CD4-positive, alpha-beta T cell treated with Interleukin-1 beta for 1 hour (primary cell): ENCODE data around the gene DGKA.

Source experiments
- DNase-seq, 2 donors: peaks; one replicate each; pipeline ENCODE4 v3.0.0-alpha.2; 2020 to 2022

DGKA gene

DNA sequence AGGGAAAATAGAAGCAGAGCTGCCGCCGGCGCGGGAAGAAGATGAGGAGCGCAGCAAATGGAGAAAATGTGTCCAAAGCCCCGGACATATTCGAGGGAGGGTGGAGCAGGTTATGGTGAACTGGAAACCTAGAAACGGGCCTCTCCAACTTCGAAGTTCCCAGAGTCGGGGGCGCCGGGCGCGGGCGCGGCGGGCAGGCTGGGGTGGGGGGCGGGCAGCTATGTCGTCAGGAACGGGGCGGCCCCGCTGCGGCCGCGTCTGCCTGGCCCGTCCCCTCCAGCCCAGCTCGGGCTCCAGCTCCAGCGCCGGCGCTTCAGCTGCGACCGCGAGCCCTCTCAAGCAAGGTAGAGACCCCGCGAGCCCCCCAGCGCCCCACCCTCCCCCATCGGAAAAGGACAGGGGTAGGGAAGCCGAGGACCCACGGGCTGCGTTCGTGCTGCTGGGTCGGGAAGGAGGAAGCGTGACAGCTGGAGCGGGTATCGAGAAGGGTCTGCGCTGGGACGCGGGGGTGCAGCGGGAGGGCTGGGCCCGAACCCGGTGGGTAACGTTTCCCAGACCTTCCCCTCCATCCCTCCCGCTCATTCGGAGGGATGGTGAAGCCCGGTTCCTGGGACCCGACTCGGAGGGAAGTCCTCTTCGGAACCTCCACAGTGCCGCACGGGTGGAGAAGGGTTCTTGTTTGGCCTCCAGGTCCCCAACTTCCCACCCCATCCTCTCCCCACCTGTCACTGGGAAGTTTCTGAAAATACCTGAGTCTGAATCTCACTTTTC is 1.0 kb downstream of the DGKA start:
- peak; percentile 27 to 44 for DNase-seq

DNA sequence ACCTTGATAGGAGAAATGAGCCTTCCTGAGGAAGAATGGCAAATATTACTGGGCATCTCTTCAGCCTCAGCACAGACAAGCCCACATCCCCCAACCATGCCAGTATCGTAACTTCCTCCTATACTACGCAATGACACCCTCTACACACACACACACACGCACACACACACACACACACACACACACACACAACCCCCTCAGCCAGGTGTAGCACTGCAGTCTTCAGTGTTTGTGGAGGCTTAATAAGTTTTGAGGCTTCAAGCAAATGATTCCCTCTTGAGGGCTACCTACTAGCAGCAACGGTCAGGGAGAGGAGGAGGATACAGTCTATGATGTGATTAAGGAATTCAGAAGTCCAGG is 1.6 kb downstream of the DGKA start:
- peak; percentile 75 for DNase-seq

DNA sequence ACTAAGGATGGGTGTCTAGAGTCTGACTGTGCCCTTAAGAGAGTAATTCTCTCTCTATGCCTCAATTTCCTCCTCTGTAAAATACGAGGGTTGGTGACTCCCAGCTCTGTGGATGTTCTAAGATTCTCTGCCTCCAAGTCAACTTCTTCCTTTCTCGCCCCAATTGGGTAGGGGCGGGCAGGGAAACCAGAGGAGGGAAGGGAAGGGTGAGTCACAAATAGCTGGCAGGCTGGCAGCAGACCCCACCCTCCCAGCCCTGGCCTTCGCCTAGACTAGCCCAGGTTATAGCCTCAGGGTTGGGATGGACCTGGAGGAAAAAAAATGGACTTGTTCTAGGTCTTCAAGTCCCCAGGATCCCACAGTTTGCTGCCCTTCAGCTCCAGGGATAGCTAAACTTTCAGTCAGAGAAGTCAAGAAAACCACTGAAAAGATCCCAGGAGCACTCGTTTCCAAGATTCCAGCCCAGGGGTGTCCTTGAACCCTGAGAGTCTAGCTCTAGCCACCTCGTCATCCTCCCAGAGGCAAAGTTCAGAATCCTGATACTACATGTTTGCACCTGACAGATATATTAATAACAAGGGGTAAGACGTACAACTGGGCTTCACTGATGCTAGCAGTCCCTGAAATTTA is 2.3 kb downstream of the DGKA start:
- DNase-seq, result peak in 1 of 2 donors; percentile 46

DNA sequence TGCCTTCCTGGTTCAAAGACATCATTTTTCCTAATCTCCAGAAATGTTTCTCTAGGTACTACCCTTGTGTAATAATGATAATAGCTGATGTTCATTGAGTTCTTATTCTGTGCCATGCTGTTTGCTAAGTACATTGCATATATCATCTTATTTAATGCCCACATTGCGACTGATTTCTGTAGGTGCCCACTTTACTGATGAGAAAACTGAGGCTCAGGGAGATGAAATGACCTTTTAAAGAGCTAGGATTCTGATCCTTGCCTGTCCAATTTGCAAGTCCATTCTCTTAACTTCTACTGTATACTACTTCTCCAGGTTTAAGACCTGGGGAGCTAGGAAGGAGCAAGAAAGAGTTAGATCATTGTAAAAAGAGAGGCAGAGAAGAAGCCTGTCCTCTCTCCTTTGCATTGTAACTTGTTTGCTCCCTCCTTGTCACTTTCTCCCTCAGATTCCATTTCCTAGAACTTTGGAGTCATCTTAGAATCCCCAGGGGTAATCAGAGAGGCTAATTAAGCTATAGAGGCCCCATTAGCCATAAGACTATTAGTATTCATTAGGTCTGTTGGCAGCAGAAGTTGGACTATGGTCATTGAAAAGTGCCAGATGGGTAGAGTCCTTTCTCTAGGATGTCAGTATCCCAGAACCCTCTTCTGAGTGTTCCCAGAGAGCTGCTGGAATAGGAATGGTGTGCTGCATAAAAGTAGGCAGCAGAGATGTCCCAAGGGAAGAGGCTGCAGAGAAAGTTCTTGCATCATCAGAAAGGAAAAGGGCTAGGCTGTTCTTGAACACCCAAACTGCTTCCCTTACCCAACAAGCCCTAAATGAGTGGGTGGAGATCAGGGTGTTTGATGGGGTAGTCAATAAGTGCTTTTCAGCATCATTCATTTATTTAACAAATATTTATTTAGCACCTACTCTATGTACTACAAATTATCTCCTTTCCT is 3.1 kb downstream of the DGKA start:
- no peak for DNase-seq

DNA sequence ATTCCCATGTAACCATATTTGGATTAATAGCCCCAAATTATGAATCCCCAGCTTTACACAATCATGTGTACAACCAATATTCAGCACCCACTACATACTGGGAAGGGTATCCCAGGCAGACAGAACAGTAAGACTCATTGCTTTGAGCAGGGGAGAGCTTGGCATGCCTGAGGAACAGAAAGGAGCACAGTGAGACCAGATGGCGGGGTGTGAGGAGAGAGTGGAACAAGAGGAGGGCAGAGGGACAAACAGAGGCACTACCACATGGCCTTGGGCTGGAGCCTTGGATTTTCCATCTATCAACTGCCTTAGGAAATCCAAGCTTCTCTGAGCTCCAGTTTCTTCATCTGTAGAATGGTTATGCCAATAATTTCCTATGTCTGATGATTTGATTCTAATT is 3.8 kb downstream of the DGKA start:
- no peak for DNase-seq

DNA sequence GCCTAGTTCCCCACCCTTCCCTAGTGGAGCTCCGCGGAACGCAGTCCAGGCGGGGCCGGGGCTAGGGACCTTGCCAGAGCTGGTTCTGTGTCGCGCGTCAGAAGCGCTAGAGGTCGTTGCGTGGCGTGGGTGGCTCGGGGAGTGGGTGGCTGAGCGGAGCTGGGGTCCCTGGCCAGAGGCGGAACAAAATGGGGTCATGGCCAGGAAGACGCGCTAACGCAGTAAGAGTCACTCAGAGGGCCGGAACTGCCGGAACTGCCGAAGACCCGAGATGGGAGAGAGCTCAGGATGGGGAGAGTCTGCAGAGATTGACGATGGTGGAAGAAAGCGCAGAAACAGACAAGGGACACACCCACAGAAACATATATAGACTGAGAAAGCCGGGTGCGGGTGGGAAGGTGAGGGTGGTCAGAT is 4.8 kb downstream of the DGKA start:
- DNase-seq, result peak in 1 of 2 donors; percentile 31

DNA sequence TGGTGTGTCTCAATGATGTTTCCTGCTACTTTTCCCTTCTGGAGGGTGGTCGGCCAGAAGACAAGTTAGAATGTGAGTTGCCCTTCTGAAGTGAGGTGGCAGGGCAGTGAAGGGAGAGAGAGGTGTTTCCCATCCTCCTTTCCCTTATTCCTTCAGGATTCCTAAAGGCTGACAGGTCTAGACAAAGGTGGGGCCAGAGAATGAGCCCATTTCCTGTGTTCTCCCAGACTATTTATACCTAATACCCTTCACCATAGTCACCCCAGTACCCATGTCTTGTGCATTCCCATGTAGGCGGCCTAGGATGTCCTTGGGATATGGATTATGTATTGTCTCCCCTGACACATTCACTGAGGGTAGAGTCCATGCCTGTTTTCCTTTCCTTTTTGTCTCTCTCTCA is 7.0 kb downstream of the DGKA start:
- DNase-seq, result no peak

DNA sequence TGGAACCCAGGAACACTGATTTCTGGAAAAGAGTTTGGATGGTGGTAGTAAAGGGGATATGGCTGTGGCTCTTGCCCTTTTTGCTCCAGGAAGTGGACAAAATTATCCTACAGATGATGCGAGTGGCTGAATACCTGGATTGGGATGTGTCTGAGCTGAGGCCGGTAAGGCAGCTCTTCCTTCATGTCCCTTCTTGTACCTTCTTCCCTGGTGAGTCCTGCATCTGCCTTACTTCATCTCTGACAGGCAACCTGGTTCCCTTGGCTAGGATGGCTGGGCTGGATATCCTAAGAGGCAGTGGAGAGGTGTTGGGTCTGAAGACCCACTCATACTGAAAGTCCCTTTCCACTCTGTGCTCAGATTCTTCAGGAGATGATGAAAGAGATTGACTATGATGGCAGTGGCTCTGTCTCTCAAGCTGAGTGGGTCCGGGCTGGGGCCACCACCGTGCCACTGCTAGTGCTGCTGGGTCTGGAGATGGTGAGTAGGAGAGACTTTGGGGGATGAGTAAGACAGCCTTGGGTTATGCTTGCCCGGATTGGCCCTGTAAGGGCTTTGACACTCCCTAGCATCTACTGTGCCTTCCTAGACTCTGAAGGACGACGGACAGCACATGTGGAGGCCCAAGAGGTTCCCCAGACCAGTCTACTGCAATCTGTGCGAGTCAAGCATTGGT is 8.0 kb downstream of the DGKA start:
- DNase-seq, result no peak

DNA sequence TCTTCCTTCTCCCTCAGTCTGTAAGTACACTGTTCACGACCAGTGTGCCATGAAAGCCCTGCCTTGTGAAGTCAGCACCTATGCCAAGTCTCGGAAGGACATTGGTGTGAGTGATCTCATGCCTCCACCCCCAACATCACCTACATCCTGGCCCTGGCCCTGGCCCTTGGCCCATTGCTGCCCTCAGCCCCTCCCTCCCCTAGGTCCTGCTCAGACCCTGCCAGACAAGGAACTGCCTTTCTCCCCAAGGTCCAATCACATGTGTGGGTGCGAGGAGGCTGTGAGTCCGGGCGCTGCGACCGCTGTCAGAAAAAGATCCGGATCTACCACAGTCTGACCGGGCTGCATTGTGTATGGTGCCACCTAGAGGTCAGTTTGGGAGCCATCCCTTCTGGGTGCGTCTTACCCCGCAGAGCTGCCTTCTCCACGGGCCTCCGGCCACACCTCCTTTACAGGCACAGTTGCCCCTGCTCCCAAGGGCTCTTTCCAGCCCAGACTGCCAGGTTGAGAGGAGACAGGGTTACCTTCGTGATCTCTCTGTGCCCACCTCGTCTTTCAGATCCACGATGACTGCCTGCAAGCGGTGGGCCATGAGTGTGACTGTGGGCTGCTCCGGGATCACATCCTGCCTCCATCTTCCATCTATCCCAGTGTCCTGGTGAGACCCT is 9.2 kb downstream of the DGKA start:
- DNase-seq, result peak; percentile 86 to 89

DNA sequence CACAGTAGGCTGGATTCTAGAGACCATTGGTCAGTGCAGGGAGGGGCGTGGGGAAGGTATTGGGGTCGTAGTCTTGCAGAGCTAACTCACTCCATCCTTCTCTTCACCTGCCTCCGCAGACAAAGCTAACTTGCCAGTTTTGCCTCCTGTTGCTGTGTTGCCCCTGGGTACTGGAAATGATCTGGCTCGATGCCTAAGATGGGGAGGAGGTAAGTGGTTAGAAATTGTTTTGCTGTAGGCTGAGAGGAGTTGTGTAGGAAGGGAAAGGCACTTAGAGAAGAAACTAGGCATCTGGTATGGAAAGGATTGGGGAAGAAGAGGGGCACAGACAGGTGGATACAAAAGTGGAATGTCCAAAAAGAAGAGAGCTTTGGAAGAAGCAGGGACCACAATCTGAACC is 11.1 kb downstream of the DGKA start:
- DNase-seq, result no peak

DNA sequence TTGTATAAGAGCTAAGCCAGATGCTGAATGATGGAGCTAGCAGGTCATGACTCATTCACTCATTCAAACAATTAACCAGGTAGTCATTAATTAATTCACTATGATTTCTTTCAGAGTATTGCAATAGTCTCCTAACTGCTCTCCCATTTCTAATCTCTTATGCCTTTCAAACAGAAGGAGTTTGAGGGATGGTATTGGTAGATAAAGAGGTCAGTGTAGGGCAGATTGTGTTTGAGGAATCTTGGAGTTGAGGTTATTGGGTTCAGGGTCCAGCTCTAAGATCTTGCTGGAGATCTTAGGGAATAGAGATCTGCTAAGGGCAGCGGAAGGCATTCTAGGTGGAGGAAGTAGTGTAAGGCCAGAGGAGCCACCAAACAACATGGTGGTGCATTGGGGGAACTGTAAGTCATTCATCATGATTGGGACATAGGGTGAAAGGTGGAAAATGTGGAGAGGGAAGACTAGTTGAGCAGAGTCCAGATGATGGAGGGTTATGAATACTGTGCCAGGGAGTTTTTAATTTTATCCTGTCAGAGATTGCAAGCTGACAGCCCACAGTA is 11.7 kb downstream of the DGKA start:
- DNase-seq, result no peak

DNA sequence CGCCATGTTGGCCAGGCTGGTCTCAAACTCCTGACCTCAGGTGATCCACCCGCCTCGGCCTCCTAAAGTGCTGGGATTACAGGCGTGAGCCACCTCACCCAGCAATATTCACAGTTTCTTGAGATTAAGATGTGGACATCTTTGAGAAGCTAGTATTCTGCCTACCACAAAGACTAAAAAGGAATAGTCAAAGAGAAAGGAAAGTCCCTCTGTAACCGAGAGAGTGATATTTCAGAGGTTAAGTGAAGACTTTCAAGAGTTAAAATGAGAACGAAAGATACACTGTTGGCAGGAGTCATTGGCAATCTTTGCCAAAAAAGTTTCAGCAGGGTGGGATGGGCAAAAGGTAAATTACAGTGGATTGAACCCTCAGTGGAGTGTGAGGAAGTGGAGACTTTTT is 15.6 kb downstream of the DGKA start:
- DNase-seq, result no peak

DNA sequence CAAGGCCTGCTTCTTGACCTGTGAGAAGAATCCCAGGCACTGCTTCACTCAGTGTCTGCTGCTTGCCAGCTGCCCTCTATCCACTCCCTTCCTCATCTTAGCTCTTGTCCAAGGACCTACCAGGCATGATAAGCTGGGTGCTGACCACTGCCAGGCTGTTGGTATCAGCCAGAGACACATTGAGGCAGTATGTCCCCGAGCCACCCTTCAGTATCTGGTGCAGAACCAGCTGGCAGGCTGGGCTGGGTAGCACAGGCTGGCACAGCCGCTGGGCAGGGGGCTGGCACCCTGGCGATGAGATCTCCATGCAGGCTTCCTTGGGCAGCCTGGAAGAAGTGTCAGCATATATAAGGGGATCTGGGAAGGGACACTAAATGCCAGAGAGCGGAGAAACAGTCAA is 24.4 kb downstream of the DGKA start:
- DNase-seq, result no peak

DNA sequence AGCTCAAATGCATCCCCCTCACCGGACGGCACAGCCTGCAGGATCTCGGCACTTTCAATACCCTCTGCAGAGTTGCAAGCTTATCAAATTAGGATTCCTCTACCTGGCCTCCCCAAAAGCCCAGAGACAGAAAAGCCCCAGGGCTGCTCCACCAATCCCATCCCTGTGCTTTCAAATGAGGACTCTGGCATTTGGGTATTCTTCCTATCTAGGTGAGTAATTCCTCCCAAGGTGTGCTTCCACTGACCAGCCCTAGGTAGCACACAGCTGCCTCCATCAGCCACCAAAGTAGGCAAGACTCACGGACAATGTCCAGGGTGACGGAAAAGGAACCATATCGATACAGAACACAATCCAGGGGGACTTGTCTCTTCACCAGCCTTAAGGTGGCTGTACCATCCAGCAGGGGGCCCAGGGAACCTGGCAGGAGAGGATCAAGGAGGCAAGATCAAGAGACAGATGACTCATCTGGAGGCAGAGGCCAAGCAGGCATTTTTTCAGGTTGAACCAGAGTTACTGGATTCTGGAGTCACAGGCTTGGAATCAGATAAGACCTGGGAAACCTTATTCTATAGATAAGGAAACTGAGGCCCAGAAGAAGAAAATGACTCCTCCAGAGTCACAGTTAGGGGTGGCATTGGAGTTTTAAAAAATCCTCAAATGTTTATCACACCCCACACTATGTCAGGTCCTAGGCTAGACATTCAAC is 25.0 kb downstream of the DGKA start:
- peak; percentile 30 to 44 for DNase-seq

DNA sequence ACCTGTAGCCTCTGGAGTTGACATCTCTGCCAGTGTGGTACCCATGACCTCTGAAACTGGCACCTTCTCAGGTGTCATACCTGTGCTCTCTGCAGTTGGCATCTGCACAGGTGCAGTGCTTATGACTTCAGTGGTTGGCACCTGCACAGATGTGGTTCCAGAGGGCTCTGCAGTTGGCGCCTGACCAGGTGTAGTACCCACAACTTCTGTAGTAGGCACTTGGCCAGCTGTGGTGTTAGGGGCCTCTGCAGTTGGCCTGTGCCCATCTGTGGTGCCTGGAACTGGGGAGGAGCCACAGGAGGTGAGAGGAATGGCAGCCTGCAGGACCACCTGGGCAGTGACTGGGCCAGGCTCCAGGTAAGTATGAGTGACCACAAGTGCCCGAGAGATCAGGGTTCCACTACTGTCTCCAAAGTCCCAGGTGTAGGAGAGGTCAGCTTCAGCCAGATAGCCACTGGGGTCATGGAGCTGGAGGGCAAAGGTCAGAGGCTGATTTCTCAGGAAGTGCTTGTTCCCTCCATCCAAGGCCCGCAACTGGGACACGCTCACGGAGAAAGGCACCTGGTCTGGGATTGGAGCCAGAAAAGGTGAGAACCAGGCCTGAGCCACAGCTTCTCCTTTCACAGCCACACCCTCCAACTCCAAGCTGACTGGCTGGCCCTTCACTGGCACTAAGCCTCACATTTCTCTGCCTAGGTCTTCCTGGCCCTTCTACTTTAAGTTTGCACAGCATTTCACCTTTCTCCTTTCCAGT is 26.3 kb downstream of the DGKA start:
- no peak for DNase-seq

DNA sequence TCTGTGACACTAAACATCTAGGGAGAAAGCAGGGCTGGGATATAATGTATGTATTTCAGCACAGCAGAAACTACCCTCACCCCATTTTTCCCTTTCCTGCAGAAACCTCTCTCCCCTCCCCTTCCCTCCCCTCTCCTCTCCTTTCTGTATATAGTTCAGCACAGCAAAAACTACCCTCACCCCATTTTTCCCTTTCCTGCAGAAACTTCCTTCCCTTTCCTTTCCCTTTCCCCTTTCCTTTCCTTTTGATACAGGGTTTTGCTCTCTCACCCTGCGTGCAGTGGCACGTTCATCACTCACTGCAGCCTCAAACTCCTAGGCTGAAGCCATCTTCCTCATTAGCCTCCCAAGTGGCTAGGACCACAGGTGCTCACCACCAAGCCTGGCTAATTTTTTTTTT is 32.8 kb downstream of the DGKA start:
- no peak for DNase-seq

DNA sequence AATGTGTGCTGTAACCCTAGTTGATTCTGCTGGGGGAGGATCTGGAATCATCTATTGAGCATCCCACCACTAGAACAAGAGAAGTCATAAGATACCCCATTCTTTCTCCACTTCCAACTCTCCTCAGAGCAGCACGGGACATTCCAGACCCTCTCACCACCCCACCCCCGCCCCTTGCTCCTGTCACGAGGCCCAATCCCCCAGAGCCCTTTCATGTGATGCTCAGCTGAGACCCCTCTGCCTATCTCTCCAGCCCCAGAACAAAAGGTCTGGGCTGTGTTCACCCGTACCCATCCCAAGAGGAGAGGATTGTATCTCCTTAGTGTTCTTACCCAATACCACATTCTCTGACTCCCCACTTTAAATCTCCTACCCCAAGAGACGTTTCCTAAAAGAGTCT is 34.3 kb downstream of the DGKA start:
- DNase-seq, result no peak

DNA sequence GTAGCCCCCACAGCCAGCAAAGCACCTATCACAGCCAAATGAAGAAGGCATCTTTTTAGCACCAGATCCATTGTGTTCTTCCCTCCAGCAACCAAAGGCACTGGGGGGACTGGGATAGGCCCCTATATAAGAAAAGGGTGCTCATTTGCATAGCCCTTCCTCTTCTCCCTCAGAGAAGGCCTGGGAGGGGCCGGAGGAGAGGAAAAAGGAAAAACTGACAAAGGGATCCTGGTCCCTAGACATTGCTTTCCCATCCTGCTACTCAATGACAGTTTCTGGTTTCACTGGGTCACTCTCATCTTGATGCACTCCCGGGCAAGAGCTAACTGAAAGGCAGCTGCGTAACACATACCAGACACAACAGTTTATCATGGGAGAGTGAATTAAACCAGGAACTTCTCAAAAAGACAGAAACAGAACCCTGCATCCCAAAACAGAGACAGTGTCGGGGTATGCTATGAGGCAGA is 35.0 kb downstream of the DGKA start, which contains the start of gene PMEL:
Gene PMEL, minus strand, starts transcription at position 102 of the 467 bp plus-strand sequence. Its CDS starts 31 bp downstream, at position 71.
- DNase-seq, result no peak

DNA sequence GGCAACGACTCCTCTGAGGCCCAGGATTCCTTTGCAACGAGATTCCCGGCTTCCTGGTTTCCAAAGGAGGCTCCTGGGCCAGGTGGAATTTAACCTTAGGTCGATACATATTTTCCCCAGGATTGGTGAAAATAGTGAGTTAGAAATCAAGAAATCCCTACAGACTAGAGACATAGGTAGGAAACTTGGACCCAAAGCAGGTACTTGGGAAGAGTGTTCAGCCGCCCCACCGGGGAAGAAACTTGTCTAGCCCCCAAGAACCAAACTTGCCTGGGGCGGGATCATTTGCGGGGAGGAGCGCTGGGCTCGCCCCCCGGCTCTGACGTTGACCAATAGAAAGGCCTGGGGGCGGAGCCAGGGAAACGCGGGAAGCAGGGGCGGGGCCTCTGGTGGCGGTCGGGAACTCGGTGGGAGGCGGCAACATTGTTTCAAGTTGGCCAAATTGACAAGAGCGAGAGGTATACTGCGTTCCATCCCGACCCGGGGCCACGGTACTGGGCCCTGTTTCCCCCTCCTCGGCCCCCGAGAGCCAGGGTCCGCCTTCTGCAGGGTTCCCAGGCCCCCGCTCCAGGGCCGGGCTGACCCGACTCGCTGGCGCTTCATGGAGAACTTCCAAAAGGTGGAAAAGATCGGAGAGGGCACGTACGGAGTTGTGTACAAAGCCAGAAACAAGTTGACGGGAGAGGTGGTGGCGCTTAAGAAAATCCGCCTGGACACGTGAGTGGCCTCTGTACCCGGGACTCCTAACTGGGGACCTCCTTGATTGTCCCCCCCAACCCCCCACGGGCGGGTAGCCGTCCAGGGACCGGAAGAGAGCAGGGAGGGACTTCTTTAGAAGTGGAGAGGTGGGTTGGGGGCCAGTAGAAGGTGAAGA is 35.7 kb downstream of the DGKA start, which contains the start of gene CDK2:
Gene CDK2, plus strand, starts transcription at position 423 of the 874 bp plus-strand sequence. Its CDS starts 179 bp downstream, at position 602.
- peak; percentile 85 to 90 for DNase-seq
